ENCODE data around the gene C3orf20. TPM values are rescaled to one million over a fixed set of nuclear protein-coding genes. Genes with fewer than 3 reads are reported as not detected.

C3orf20 gene
- total and polyA plus RNA-seq, 9 of the 15 experiments (the other 6 are each of a cell fraction or from before 2014, with no cell fraction given) = 0.04 TPM; not detected in 8

- TF ChIP-seq E2F6 (IDR thresholded peaks at IDR 0.05; ENCODE audit: borderline replicate concordance in 1 of 2, extremely low read depth in 1 of 2, insufficient read depth in 1 of 2, insufficient read length in 1 of 2, low read depth in 1 of 2, low read length in 1 of 2, poor library complexity in 1 of 2, severe bottlenecking in 1 of 2) = peak in 1 of 2 experiments; percentile 27
- no peak for TF ChIP-seq CBX8 (IDR thresholded peaks at IDR 0.05; ENCODE audit: borderline replicate concordance, extremely low read depth, low read depth, low read length, poor library complexity, severe bottlenecking)
- TF ChIP-seq POLR2A (conservative IDR thresholded peaks at IDR 0.05) = no peak
- no peak for TF ChIP-seq ZBTB34 (CRISPR knock-in tag; IDR thresholded peaks at IDR 0.05)
- TF ChIP-seq CBX3 (IDR thresholded peaks at IDR 0.05; ENCODE audit: borderline replicate concordance in 1 of 2, low read length in 2 of 2) = no peak
- TF ChIP-seq KLF6 (CRISPR knock-in tag; IDR thresholded peaks at IDR 0.05; ENCODE audit: borderline replicate concordance) = no peak
- peak; percentile 75; the same call in 1 of the 2 replicates for TF ChIP-seq ATF3 (IDR thresholded peaks at IDR 0.05)
- peak; percentile 60; the same call in 1 of the 2 replicates for TF ChIP-seq ATF3 (CRISPR knock-in tag; conservative IDR thresholded peaks at IDR 0.05)
- peak; percentile 59 for TF ChIP-seq RBFOX2 (IDR thresholded peaks at IDR 0.05; ENCODE audit: low read depth, low read length)
- TF ChIP-seq ZNF175 (CRISPR knock-in tag; IDR thresholded peaks at IDR 0.05; ENCODE audit: low read depth) = peak; percentile 93
- no peak for TF ChIP-seq ZNF76 (CRISPR knock-in tag; IDR thresholded peaks at IDR 0.05; ENCODE audit: borderline replicate concordance)
- TF ChIP-seq TSHZ1 (CRISPR knock-in tag; IDR thresholded peaks at IDR 0.05) = no peak
- TF ChIP-seq ZNF274 (IDR thresholded peaks at IDR 0.05; ENCODE audit: borderline replicate concordance, low read depth, low read length) = no peak
- TF ChIP-seq TAF9B (IDR thresholded peaks at IDR 0.05; ENCODE audit: partially characterized antibody) = no peak
- TF ChIP-seq GATAD2B (IDR thresholded peaks at IDR 0.05; ENCODE audit: borderline replicate concordance) = no peak
- TF ChIP-seq PREB (CRISPR knock-in tag; IDR thresholded peaks at IDR 0.05) = no peak
- no peak for TF ChIP-seq TARDBP (IDR thresholded peaks at IDR 0.05)
- no peak for TF ChIP-seq RBM14 (IDR thresholded peaks at IDR 0.05; ENCODE audit: borderline replicate concordance, insufficient read depth, low read depth, low read length)
Measured at GRCh38 chr3:14646589-14647413, 28.1 kb upstream of the C3orf20 start (continued).
